Glutamatergic neuron (in vitro differentiated cells): ENCODE measurements around the gene RAD52. TPM values are rescaled to one million over a fixed set of nuclear protein-coding genes. Genes with fewer than 3 reads are reported as not detected.

Experiments used
- DNase-seq: peaks from one replicate; pipeline ENCODE4 v3.0.0; 2022
- H3K27ac Mint-ChIP-seq: one replicate; pipeline ENCODE4 v1.8.0; 2020; ENCODE audit warnings: mild to moderate bottlenecking, mixed read lengths, inconsistent platforms; ENCODE audit not compliant: unreplicated experiment
- H3K27me3 Mint-ChIP-seq: one replicate; pipeline ENCODE4 v1.8.0; 2020; ENCODE audit warnings: mild to moderate bottlenecking, moderate library complexity, mixed read lengths, inconsistent platforms; ENCODE audit not compliant: unreplicated experiment
- H3K36me3 Mint-ChIP-seq: one replicate; pipeline ENCODE4 v1.8.0; 2020; ENCODE audit warnings: mild to moderate bottlenecking, mixed read lengths, inconsistent platforms; ENCODE audit not compliant: unreplicated experiment
- H3K4me1 Mint-ChIP-seq: one replicate; pipeline ENCODE4 v1.8.0; 2020; ENCODE audit warnings: mild to moderate bottlenecking, low read depth, mixed read lengths, inconsistent platforms; ENCODE audit not compliant: unreplicated experiment
- H3K4me3 Mint-ChIP-seq: one replicate; pipeline ENCODE4 v1.8.0; 2020; ENCODE audit warnings: mild to moderate bottlenecking, mixed read lengths, inconsistent platforms; ENCODE audit not compliant: unreplicated experiment
- H3K9me3 Mint-ChIP-seq: one replicate; pipeline ENCODE4 v1.8.0; 2020; ENCODE audit warnings: mild to moderate bottlenecking, moderate library complexity, mixed read lengths, inconsistent platforms; ENCODE audit not compliant: unreplicated experiment
- CTCF ChIP-seq: fragments of 200-600 bp; sonication (generic); IDR thresholded peaks from one replicate; pipeline ENCODE4 v1.5.0; 2021; ENCODE audit not compliant: partially characterized antibody, unreplicated experiment
- total RNA-seq: library from RNA; stranded (reverse); fragmentation: NEBNext Ultra II Directional; extraction: Animal tissue kit (Norgen Biotek cat#: 25700); gene quantifications from one replicate; pipeline ENCODE4 v1.2.1, GENCODE V29; 2021; ENCODE audit not compliant: unreplicated experiment

RAD52 gene
- total RNA-seq, 1 donor from 2014 or later, result 16.5 TPM

- H3K4me1 Mint-ChIP-seq, result peaks cover 3% of the 10 kb centered on the region
- no peak overlapping the region for H3K27ac Mint-ChIP-seq
- H3K4me3 Mint-ChIP-seq, result no peak overlapping the region
- no peaks in the 10 kb centered on the region for H3K36me3 Mint-ChIP-seq
- TF ChIP-seq CTCF, result no peak
- no peak for DNase-seq
- H3K27me3 Mint-ChIP-seq, result peaks cover 6% of the 10 kb centered on the region
- H3K9me3 Mint-ChIP-seq, result peaks cover 1% of the 10 kb centered on the region
Observed at GRCh38 chr12:954741-955140, 5.2 kb upstream of the RAD52 start.

GRCh38 chr12:953776-954175 lies 4.3 kb upstream of the RAD52 start:
- Mint-ChIP-seq H3K27ac (peak overlapping the region; percentile 40), H3K4me3 (no peak overlapping the region), H3K4me1 (peaks cover 2% of the 10 kb centered on the region), H3K9me3 (peaks cover 2% of the 10 kb centered on the region), H3K27me3 (peaks cover 8% of the 10 kb centered on the region), H3K36me3 (no peaks in the 10 kb centered on the region)
- DNase-seq, result no peak
- TF ChIP-seq CTCF, result no peak

- H3K27ac Mint-ChIP-seq, result no peak overlapping the region
Observed at GRCh38 chr12:951176-951575, 1.7 kb upstream of the RAD52 start.

GRCh38 chr12:948238-948637 lies 1.3 kb downstream of the RAD52 start:
- Mint-ChIP-seq H3K27me3 (peaks cover 8% of the 10 kb centered on the region), H3K4me1 (peaks cover 8% of the 10 kb centered on the region), H3K36me3 (no peaks in the 10 kb centered on the region), H3K9me3 (peaks cover 6% of the 10 kb centered on the region), H3K4me3 (peak overlapping the region; percentile 78), H3K27ac (peak overlapping the region; percentile 10)
- no peak for TF ChIP-seq CTCF
- no peak for DNase-seq

More at GRCh38 chr12:951176-951575, 1.7 kb upstream of the RAD52 start:
- TF ChIP-seq CTCF, result no peak
- peaks cover 5% of the 10 kb centered on the region for H3K4me1 Mint-ChIP-seq
- peaks cover 8% of the 10 kb centered on the region for H3K27me3 Mint-ChIP-seq
- H3K36me3 Mint-ChIP-seq, result no peaks in the 10 kb centered on the region
- no peak overlapping the region for H3K4me3 Mint-ChIP-seq
- DNase-seq, result no peak
- H3K9me3 Mint-ChIP-seq, result peaks cover 6% of the 10 kb centered on the region

- Mint-ChIP-seq H3K27ac (no peak overlapping the region), H3K27me3 (peaks cover 8% of the 10 kb centered on the region)
- TF ChIP-seq CTCF, result no peak
Observed at GRCh38 chr12:946631-947030, 2.9 kb downstream of the RAD52 start.

More at GRCh38 chr12:946631-947030, 2.9 kb downstream of the RAD52 start:
- Mint-ChIP-seq H3K36me3 (no peaks in the 10 kb centered on the region), H3K4me3 (peak overlapping the region; percentile 11), H3K9me3 (peaks cover 6% of the 10 kb centered on the region), H3K4me1 (peaks cover 8% of the 10 kb centered on the region)
- no peak for DNase-seq
